ENCODE measurements around the gene PHF24. TPM values are rescaled to one million over a fixed set of nuclear protein-coding genes. Genes with fewer than 3 reads are reported as not detected.

The PHF24 gene
- total RNA-seq, 1 donor: not detected

DNA sequence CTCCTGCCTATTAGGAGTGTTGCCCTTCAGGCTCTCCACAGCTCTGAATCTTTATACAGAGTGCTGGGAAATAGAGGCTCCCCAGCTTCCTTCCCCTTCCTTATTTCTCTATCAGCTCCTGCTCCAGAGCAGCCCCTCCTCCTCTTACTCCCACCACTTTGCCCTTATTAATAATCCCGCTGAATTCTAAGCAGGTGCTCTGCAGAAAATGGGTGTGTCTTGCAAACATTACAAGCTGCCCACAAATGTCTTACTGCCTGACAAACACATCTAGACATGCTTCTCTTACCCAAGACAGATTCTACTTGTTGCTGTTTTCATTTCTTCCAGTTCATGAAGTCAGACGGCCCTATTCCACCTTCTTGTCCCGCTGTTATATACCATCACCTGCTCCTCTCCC, 6.4 kb downstream of the PHF24 start:
- TF ChIP-seq, protein P1, sequence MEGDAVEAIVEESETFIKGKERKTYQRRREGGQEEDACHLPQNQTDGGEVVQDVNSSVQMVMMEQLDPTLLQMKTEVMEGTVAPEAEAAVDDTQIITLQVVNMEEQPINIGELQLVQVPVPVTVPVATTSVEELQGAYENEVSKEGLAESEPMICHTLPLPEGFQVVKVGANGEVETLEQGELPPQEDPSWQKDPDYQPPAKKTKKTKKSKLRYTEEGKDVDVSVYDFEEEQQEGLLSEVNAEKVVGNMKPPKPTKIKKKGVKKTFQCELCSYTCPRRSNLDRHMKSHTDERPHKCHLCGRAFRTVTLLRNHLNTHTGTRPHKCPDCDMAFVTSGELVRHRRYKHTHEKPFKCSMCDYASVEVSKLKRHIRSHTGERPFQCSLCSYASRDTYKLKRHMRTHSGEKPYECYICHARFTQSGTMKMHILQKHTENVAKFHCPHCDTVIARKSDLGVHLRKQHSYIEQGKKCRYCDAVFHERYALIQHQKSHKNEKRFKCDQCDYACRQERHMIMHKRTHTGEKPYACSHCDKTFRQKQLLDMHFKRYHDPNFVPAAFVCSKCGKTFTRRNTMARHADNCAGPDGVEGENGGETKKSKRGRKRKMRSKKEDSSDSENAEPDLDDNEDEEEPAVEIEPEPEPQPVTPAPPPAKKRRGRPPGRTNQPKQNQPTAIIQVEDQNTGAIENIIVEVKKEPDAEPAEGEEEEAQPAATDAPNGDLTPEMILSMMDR (IDR thresholded peaks at IDR 0.05; ENCODE audit: insufficient read depth, low read depth, low read length): no peak
- H3K4me3 ChIP-seq (ENCODE audit: low read depth, low read length): no peak overlapping the region
- no peak for DNase-seq (ENCODE audit: low read depth)

DNA sequence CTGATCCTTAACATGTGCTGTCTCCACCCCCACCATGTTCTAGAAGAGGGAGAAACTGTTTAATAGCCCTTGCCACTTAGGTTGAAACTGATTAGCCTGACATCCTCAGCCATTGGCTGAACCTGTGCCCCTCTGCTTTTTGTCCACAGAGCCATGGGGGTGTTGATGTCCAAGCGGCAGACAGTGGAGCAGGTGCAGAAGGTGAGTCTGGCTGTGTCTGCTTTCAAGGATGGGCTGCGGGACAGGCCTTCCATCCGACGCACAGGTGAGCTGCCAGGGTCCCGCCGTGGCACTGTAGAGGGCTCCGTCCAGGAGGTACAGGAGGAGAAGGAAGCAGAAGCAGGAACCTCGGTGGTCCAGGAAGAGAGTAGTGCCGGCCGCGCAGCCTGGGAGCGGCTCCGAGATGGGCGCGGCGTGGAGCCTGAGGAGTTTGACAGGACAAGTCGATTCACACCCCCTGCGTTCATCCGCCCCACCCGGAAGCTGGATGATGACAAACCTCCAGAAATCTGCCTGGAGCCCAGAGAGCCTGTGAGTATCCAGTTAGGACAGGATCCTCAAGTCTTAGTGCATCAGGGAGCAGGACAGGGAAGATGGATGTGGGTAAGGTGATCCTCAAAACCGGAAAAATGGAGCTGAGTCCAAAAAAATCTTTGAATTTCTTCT, 13.2 kb downstream of the PHF24 start:
- TF ChIP-seq, protein P1 (IDR thresholded peaks at IDR 0.05; ENCODE audit: insufficient read depth, low read depth, low read length): no peak
- DNase-seq (ENCODE audit: low read depth): no peak
- no peak overlapping the region for H3K4me3 ChIP-seq (ENCODE audit: low read depth, low read length)

DNA sequence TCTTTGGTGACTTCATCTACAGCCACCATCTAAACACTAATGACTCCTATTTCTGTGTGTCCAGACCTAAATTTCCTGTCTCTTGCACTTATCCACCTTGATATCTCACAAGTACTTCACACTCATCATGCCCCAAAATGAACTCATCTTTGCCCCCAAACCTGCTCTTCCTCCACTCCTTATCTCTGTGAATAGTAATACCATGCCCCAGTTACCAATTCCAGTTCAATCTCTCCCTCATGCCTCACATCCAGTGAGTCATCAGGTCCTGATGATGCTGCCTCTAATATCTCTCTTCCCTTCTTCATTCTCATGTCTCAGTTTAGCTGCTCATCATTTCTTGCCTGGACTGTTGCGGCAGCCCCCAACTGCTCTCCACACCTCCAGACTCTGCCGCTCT, 16.6 kb downstream of the PHF24 start:
- DNase-seq (ENCODE audit: low read depth): no peak
- no peak overlapping the region for H3K4me3 ChIP-seq (ENCODE audit: low read depth, low read length)
- TF ChIP-seq, protein P1 (IDR thresholded peaks at IDR 0.05; ENCODE audit: insufficient read depth, low read depth, low read length): no peak

DNA sequence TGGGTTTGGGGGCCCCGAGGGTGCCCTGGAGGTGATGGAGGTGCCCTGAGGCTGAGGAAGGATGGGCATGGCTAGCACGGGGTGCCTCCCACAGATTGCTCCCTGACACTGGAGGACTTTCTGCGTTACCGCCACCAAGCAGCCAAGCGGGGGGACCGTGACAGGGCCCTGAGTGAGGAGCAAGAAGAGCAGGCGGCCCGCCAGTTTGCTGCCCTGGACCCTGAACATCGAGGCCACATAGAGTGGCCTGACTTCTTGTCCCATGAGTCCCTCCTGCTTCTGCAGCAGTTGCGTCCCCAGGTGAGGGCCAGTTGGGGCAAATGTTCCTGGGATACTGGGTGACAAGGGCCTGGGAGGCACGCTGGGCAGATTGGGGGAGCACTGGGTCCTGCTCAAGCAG, 18.4 kb downstream of the PHF24 start:
- TF ChIP-seq, protein P1 (IDR thresholded peaks at IDR 0.05; ENCODE audit: insufficient read depth, low read depth, low read length): no peak
- H3K4me3 ChIP-seq (ENCODE audit: low read depth, low read length): no peak overlapping the region
- DNase-seq (ENCODE audit: low read depth): no peak

DNA sequence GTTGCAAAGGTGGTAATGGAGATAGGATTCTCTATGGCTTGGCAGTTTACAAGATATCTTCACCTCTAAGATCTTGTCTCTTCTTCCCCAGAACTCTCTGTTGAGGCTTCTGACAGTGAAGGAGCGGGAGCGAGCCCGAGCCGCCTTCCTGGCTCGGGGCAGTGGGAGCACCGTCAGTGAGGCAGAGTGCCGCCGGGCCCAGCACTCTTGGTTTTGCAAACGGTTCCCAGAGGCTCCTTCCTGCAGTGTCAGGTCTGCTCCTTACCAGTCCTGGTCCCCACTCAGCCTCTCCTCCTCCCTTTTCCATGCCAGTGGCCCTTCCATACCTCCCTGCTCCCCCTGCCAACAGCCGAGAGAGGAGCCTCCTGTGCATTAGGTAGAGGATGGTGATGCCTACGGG, 18.9 kb downstream of the PHF24 start:
- no peak for DNase-seq (ENCODE audit: low read depth)
- TF ChIP-seq, protein P1 (IDR thresholded peaks at IDR 0.05; ENCODE audit: insufficient read depth, low read depth, low read length): no peak
- H3K4me3 ChIP-seq (ENCODE audit: low read depth, low read length): no peak overlapping the region

DNA sequence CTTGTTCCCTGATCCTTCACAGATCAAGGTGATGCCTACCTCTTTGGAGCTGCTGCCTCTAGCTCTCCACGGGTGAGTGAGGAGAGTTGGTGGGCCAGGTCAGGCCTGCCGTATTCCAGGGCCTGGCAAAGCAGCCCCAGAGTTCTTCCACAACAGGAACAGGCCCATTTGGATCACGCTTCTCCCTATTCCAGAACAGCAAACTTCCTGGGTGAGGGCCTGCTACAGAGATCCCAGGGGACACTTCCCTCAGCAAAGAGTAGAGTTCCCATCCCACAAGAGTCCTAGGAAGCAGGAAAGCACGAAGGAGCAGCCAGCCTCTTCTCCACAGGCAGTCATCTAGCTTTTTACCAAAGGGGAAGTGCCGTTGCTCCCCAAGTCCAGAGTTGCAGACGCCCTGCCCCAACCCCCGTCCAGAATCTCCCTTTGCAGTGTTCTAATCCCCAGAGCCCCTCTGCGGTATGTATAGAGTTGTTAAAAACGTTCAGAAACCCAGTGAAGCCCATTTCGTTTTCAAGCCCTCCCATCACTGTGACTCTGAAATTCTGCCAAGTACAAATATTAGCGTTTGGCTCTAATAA, 22.2 kb downstream of the PHF24 start:
- DNase-seq (ENCODE audit: low read depth): no peak
- H3K4me3 ChIP-seq (ENCODE audit: low read depth, low read length): no peak overlapping the region
- TF ChIP-seq, protein P1 (IDR thresholded peaks at IDR 0.05; ENCODE audit: insufficient read depth, low read depth, low read length): no peak

DNA sequence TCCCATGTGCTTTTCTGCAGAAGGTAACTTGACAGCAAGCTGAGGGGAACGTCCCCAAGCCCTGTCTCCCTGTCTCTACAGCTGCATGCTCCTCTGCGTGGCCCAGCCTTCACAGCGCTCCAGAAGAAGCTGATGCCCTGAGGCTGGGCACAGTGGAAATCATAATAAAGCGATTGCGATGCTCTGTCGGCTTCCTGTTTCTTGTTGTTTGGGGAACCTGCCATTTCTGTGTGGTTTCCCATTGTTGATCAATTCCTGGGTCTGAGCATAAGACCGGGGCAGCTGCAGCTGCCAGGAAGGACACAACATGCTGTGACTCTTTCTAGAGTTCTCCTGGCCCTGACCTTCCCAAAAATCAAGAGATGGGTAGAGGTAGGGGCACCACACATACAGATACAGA, 24.3 kb downstream of the PHF24 start:
- DNase-seq (ENCODE audit: low read depth): no peak
- no peak overlapping the region for H3K4me3 ChIP-seq (ENCODE audit: low read depth, low read length)
- TF ChIP-seq, protein P1 (IDR thresholded peaks at IDR 0.05; ENCODE audit: insufficient read depth, low read depth, low read length): no peak
